HL-60 (cell line): ENCODE data around the gene PPP1R9B.

ENCODE experiments used
- DNase-seq, 2 experiments: peaks; one replicate each; pipeline ENCODE4 v3.0.0-alpha.2; 2010 to 2020; ENCODE audit warnings: low read depth in 1 of 2, low spot score in 1 of 2
- H3K27ac ChIP-seq: fragments of 250-450 bp; sonication (Bioruptor Pico); replicated peaks from 2 replicates; pipeline ENCODE4 v1.5.1; 2020; ENCODE audit warnings: mild to moderate bottlenecking, moderate library complexity
- H3K27me3 ChIP-seq: fragments of 250-450 bp; sonication (Bioruptor Pico); 2 replicates; pipeline ENCODE4 v1.5.1; 2021; ENCODE audit warnings: mild to moderate bottlenecking, moderate library complexity; ENCODE audit not compliant: insufficient read depth, poor library complexity, severe bottlenecking
- H3K4me3 ChIP-seq: replicated peaks from 2 replicates; pipeline ENCODE4 v1.5.1; 2011; ENCODE audit warnings: mild to moderate bottlenecking, control low read depth, low read length; ENCODE audit not compliant: insufficient read depth
- GABPA ChIP-seq: IDR thresholded peaks from 2 replicates; pipeline ENCODE4 v1.6.1; 2012; ENCODE audit warnings: low read depth
- POLR2AphosphoS5 ChIP-seq: IDR thresholded peaks from 2 replicates; pipeline ENCODE4 v1.6.1; 2012; ENCODE audit warnings: low read depth
- SPI1 ChIP-seq: IDR thresholded peaks from 2 replicates; pipeline ENCODE4 v1.6.1; 2012; ENCODE audit warnings: low read depth, mild to moderate bottlenecking, borderline replicate concordance
- TF ChIP-seq, protein P1 (sequence below): IDR thresholded peaks from one replicate; pipeline ENCODE4 v1.5.1; 2011; ENCODE audit warnings: low read length, control low read depth, inconsistent platforms; ENCODE audit not compliant: insufficient read depth
- TF ChIP-seq, protein P2 (sequence below): IDR thresholded peaks from 2 replicates; pipeline ENCODE4 v1.6.1; 2012; ENCODE audit warnings: low read depth; ENCODE audit not compliant: insufficient replicate concordance

Gene PPP1R9B

DNA sequence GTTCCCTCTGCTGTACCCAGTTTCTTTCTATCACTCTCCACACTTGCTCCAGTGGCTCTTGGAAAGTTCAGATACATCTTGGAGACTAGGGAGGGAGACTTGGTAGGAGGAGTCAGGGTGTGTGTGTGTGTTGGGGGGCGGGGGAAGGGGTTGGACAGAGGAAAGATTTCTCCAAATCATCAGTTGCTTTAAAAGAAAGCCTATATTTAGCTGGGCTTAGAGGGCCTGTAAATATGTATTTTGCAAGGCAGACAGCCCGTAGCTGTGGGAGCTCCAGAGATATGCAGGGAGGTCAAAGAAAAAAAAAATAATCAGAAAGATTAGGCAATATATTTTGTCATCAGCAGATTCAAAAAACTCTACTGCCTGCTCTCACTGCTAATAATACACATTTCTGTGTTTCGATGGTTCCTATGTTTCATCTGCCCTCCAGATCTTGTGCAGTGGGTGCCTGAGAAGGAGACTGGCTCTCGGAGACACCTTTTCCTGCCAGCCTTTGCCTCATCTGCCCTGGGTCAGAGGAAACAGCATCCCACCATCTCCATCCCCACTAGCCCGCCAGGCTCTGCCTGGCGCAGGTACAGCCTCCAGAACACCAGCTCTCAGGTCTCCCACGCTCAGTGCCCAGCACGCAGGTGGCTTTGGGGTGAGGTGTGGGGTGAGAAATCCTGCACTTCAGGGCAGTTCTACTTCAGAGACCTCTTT is 4.8 kb upstream of the PPP1R9B start:
- H3K4me3 ChIP-seq, result no peak overlapping the region
- DNase-seq, result no peak
- H3K27me3 ChIP-seq, result no peaks in the 10 kb centered on the region
- TF ChIP-seq, protein P1, sequence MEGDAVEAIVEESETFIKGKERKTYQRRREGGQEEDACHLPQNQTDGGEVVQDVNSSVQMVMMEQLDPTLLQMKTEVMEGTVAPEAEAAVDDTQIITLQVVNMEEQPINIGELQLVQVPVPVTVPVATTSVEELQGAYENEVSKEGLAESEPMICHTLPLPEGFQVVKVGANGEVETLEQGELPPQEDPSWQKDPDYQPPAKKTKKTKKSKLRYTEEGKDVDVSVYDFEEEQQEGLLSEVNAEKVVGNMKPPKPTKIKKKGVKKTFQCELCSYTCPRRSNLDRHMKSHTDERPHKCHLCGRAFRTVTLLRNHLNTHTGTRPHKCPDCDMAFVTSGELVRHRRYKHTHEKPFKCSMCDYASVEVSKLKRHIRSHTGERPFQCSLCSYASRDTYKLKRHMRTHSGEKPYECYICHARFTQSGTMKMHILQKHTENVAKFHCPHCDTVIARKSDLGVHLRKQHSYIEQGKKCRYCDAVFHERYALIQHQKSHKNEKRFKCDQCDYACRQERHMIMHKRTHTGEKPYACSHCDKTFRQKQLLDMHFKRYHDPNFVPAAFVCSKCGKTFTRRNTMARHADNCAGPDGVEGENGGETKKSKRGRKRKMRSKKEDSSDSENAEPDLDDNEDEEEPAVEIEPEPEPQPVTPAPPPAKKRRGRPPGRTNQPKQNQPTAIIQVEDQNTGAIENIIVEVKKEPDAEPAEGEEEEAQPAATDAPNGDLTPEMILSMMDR, result no peak
- TF ChIP-seq GABPA, result no peak
- no peak for TF ChIP-seq SPI1
- TF ChIP-seq POLR2AphosphoS5, result no peak
- TF ChIP-seq, protein P2, sequence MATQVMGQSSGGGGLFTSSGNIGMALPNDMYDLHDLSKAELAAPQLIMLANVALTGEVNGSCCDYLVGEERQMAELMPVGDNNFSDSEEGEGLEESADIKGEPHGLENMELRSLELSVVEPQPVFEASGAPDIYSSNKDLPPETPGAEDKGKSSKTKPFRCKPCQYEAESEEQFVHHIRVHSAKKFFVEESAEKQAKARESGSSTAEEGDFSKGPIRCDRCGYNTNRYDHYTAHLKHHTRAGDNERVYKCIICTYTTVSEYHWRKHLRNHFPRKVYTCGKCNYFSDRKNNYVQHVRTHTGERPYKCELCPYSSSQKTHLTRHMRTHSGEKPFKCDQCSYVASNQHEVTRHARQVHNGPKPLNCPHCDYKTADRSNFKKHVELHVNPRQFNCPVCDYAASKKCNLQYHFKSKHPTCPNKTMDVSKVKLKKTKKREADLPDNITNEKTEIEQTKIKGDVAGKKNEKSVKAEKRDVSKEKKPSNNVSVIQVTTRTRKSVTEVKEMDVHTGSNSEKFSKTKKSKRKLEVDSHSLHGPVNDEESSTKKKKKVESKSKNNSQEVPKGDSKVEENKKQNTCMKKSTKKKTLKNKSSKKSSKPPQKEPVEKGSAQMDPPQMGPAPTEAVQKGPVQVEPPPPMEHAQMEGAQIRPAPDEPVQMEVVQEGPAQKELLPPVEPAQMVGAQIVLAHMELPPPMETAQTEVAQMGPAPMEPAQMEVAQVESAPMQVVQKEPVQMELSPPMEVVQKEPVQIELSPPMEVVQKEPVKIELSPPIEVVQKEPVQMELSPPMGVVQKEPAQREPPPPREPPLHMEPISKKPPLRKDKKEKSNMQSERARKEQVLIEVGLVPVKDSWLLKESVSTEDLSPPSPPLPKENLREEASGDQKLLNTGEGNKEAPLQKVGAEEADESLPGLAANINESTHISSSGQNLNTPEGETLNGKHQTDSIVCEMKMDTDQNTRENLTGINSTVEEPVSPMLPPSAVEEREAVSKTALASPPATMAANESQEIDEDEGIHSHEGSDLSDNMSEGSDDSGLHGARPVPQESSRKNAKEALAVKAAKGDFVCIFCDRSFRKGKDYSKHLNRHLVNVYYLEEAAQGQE, result no peak
- H3K27ac ChIP-seq, result no peak overlapping the region

DNA sequence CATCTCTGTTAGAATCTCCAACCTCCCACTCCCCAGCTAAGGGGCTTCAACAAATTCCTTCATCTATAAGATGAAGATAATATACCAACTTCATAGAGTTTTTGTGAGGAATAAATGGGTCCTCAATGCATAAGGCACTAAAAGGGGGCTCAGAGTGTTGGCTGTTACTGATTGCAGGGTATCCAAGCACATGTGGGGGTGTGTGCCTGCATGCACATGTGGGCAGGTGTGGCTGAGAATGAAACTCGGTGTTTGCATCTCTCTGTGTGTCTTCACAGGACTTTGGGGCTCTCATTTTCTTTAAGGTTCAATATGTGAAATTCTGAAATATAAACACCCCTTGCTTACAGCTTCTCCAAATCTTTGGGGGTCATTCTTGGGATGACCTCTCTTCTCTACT is 4.1 kb upstream of the PPP1R9B start:
- TF ChIP-seq, protein P2, result no peak
- TF ChIP-seq GABPA, result no peak
- TF ChIP-seq POLR2AphosphoS5, result no peak
- TF ChIP-seq, protein P1, result no peak
- TF ChIP-seq SPI1, result no peak
- DNase-seq, result no peak
- Histone ChIP-seq H3K27me3 (no peaks in the 10 kb centered on the region), H3K27ac (no peak overlapping the region), H3K4me3 (no peak overlapping the region)

DNA sequence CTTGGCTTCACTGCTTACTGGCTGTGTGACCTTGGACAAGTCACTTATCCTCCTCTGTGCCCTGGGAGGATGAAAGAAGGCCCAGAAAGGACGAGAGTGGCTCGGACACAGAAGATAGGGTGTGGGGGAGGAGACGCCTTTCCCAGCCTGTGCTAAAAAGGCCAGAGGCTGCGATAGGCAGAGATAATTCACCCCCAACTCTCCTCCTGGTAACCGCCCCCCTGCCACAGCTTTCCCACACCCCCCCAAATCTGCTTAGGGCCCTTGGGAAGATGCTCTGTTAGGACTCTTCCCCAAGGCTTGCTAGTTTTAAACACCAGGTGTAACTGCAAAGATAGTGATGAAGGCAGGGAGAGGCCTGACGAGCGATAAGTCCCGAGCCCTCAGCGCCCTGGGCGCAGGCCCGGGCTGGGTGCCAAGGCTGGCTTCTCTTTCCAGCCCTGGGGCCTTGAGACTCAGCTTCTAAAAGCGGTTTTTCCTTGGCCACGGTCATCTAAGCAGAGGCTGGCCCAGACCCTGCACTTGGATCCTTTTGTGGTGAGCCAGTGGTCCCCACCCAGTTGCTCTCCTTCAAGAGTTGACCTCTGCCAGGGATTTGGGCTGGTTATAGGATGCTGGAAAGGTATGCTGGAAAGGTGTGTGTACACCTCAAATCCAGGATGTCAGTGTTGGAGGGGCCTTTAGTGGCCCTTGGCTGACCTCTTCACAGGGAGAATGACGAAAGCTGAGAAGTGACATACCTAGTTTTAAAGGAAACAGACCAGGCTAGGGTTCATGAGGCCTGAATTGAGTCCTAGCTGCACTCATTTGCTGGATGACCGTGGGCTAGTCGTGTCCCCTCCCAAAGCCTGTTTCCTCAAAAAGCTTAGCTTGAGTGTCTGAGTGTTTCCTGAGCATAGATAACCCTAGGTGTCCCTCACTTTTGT is 3.4 kb upstream of the PPP1R9B start:
- no peak for TF ChIP-seq POLR2AphosphoS5
- TF ChIP-seq, protein P1, result no peak
- no peak for TF ChIP-seq SPI1
- TF ChIP-seq, protein P2, result no peak
- no peak for TF ChIP-seq GABPA
- Histone ChIP-seq H3K27me3 (no peaks in the 10 kb centered on the region), H3K27ac (no peak overlapping the region), H3K4me3 (no peak overlapping the region)
- DNase-seq, result no peak
